GM21723 (cell line): ENCODE data around the gene ACYP2.
"Not testable (repeated sequence)": the region's sequence is repeated elsewhere in the genome, so short reads cannot be mapped to it uniquely, and the experiment has no call there.

ENCODE experiments used
- ATAC-seq: cut with Tn5 transposase; IDR thresholded peaks from one replicate; pipeline ENCODE4 v1.9.1; 2021; ENCODE audit warnings: mild to moderate bottlenecking, moderate library complexity; ENCODE audit not compliant: unreplicated experiment

The ACYP2 gene

DNA sequence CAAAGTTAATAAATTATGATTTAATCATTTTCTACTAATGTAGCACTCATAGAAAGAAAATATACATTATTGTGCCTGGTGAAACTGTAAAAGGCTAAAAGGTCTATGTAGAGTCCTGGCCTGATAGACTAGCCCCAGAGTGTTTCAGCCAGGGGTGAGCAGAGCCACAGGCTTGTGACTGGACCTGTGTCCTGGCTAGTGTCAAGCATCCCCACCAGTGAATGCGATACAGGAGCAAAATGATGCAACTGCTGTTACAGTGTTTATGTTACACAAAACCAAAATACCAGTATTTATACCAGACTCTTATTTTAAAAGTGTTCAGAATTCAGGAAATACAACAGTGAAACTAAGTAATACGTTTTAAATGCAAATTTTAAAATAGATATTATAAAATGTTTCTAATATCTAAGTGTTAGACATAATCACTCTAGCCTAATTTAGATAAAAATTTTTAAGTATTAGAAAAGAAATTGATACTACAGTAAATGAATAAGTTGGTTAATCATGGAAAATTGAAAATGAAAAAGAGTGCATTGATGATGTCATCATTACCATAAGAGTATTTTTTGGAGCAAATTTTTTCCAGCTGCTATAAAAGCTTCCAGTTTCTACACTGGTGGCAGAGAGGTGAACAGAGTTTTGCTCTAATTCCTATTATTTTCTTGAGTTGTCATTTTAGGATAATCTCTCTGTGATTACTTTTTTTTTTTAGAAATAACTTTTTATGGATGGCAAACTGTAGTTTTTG lies 146.8 kb downstream of the ACYP2 start:
- ATAC-seq = no peak

DNA sequence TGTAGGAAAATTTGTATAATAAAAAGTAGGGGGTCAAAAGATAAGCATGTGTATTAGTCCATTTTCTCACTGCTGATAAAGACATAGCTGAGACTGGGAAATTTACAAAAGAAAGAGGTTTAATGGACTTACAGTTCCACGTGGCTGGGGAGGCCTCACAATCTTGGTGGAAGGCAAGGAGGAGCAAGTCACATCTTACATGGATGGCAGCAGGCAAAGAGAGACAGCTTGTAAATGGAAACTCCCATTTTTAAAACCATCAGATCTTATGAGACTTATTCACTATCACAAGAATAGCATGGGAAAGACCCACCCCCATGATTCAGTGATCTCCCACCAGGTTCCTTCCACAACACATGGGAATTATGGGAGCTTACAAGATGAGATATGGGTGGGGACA lies 149.7 kb downstream of the ACYP2 start:
- not testable (repeated sequence) for ATAC-seq

DNA sequence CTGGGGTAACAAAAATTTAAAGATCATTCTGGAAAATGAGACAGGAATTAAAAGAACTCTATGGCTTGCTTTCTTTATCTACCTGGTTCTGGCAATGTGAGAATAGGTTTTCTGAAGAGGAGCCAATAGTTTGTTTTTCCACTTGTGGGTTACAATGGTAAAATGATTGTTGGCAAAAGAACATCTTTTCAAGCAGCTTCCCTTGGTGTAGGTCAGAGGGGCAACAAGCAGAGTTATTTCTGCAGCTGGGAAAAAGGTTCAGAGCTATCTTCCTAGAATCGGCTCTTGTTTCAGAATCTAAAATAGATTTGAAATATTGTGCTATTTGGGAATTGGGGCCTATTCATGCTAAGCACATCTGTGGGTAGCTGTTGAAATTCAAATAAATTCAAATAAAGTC lies 152.2 kb downstream of the ACYP2 start:
- no peak for ATAC-seq

DNA sequence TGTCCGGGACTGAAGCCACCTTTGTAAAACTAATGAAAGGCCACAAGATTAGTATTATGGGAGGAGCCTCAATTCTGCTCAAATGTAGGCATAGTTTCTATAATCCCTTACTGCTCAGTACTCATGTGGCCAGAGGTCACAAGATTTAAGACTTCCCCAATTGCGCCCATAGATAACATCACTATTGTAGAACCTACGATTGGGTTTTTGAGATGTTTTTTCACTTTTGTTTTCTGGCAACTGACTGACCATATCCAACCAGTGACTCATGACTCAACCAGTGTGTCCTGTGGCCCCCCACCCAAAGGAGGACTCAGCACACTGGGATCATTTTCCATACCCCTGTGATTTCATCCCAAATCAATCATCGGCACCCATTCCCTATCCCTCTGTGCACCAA lies 155.8 kb downstream of the ACYP2 start:
- no peak for ATAC-seq

DNA sequence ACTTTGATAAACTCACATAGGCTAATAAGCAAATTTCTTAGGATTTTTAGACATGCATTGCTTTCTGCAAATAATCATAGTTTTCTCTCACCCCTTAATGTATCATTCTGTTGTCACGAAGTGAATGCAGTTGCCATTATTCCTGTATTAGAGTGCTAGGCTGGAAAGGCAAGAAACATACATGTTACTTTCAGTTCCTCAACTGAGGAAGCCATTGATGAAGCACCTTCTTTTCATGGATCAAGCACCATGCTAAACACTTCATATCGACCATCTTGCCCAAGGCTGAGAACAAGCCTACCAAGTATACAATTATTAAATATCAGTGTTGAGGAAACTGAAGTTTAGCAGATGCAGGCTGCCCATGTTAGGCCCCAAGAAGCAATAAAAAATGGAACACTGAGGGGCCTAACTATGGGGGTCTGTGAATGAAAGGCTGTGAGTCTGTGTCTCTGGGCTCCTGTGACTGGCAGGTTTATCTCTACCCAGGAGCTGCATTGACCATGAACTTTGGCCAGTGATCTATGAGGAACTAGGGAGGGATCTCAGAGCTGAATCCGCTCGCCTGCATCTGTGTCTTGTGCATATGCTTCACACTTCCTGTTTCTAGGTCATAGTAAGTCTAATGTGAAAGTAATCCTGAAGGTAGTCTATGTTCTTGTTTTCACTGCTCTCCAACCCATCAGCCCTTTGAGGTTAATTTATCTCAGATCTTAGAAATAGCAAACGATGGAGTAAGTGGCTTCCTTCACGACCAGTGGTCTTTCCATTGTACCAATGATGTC lies 156.6 kb downstream of the ACYP2 start:
- peak; percentile 98 for ATAC-seq

DNA sequence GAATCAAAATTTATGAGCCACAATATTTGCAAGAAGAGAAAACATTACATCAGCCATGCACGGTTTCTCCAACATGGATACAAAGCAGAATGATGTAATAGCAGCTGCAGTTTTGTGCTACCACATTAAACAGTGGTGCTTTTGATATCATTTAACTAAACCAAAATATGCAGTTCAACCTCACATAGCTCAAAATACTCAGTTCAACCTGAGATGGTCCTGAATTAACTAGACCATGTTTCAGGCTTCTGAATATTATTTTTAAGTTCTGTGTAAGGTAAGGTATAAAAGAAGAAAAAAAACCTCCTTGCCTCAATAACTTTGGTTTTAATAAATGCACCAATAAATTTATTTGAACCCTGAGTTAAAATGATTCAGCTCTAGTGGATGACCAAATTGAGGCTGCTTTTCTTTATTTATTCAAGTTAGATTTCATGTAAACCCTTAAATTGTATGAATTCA lies 159.4 kb downstream of the ACYP2 start:
- ATAC-seq = no peak

DNA sequence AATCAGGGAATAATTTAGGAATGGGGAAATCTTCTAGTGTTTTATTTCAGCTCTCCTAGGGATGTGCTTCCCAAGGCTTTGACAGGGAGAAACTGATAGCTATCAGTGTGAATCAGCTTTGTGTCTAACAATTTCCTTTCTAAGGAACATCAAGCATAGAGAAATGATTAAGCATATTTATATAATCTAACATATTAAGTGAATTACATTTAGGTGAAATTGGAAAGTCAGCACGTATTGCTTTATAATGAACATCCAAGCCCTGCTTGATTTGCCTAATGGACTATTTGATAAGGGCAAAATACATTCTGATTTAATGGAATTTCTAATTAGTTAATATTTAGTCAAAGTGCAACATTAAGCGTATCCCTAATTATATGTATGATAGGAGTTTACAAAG lies 160.1 kb downstream of the ACYP2 start:
- ATAC-seq = no peak

DNA sequence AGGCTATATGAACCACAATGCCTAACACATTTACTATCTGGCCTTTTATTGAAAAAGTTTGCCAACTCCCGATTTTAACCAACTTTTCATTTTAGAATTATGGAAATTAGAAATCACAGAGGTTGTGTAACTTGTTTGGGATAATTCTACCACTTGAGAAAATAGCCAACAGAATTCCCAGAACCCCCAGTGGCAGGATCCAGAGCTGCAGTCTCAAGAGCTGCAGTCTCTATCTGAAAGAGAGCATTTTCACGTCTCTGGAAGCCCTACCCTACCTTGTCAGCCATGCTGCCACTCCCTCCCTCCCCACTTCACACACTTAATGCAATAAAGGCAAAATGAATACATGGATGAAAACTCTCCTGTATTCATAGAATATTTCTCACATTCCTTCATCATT lies 164.0 kb downstream of the ACYP2 start:
- ATAC-seq = no peak

DNA sequence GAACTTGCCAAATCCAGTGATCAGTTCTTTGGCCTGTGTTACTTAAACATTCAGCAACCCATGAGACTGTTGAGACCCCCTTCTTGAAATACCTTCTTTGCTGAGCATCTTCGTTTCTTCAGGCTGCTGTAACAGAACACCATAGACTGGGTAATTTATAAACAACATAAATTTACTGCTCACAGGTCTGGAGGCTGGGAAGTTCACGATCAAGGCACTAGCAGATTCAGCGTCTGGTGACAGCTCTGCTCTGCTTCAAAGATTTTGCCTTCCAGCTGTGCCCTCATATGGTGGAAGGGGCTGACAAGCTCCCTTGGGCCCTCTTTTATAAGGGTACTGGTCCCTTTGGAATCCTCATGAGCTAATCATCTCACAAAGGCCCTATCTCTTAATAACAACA lies 169.4 kb downstream of the ACYP2 start:
- no peak for ATAC-seq

DNA sequence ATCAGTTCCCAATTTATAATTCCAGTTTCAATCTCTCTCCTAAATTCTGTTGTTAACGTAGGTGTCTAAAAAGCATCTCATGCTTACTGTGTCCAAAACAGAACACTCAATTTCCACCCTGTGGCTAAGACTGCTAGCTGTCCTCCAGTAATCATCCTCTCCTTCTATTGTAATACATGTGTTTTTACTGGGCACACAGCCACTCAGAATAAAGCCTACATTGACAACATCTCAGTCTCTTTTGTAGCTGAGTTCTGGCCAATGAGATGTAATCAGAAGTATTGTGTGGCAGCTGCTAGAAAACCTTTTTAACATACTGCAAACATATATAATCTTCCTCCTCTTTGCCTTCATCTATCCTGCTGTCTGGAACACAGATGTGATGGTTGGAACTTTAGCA lies 170.0 kb downstream of the ACYP2 start:
- ATAC-seq = no peak

DNA sequence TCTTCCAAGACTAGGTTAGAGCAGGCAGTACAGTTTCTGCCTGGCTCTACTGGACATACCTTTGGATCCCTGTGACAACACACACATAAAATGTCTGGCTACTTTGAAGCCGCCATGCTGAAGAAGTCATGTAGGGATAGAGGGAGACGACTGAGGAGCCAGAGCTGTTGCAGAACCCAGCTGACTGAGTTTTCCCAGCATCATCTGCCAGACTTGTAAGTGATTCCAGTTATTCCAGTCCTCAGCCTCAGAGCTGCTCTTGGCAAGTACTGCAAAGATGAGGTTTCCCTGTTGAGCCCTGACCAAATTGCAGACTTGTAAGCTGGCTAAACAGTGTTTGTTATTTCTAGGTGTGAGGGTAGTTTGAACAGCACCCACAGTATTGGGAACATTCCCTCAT lies 172.1 kb downstream of the ACYP2 start:
- ATAC-seq = no peak

DNA sequence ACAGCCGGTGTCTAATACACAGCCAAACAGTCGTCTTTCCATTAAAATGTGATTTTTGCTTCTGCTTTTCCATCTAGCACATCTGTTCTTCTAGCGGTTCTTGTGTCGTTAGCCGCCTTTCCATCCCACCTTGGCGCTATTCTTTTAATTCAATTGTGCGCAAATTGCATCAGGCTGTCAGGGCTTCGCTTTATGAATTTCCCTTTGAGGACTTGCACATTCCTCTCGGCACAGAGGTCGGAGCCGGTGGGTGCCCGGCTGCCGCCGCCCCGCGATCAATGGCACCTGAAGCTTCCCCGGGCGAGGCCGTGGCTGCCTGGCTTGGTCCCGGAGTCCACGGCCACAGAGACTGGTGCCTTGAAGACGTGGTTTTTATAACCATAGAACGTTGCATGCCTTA lies 174.5 kb downstream of the ACYP2 start:
- ATAC-seq = no peak

DNA sequence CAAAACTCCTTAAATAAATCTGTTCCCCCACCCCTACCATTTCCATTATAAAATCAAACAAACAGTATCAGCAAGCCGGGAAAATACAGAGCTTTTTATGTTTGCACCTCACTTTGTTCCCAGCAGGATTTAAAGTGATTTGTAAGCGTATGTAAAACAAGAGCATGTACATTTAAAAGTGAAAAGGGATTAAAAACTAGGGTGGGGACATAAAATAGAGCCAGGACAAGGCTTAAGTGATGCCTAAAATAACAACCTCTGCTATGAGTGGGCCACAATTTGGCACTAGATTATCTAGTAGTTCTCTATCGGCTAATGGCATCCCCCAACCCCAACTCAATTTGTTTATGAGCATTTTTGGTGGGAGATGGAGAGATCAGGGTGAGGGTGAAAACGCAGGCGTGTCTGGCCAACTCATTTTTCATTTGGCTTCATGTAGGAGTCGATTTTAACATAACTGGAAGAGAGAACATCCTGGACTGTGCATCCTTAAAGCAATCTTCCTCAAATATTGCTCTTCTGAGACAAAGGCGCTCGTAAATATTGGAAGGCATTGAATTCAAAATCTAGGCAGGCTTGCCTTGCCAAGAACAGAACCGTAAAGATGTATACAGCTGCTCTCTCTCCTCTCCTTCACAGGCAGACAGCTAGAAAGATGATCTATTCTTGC lies 175.1 kb downstream of the ACYP2 start:
- ATAC-seq = no peak

DNA sequence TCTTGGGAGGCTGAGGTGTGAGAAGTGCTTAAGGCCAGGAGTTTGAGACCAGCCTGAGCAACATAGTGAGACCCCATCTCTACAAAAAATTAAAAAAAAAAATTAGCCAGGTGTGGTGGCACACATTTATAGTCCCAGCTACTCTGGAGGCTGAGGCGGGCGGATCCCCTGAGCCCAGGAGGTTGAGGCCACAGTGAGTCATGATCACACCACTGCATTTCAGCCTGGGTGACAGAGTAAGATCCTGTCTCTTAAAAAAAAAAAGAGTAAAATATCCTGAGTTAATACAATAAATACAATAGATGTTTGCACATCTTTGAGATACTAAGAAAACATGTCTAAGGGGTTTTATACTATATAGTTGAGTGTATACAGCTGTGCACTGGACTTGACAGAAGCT lies 179.2 kb downstream of the ACYP2 start:
- not testable (repeated sequence) for ATAC-seq

DNA sequence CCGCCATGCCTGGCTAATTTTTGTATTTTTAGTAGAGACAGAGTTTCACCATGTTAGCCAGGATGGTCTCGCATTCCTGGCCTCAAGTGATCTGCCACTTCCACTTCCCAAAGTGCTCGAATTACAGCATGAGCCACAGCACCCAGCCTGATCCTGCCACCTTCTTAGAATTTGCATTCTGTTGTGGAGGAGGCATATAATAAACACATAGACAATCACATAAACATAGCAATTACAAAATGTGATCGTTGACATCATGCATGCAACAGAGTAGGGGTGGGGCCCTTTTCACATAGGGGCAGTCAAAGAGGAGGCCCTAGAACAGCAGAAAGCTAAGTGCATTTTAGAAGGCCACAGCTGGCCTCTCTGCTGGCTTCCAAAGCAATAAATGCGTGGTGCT lies 180.5 kb downstream of the ACYP2 start:
- ATAC-seq = no peak

DNA sequence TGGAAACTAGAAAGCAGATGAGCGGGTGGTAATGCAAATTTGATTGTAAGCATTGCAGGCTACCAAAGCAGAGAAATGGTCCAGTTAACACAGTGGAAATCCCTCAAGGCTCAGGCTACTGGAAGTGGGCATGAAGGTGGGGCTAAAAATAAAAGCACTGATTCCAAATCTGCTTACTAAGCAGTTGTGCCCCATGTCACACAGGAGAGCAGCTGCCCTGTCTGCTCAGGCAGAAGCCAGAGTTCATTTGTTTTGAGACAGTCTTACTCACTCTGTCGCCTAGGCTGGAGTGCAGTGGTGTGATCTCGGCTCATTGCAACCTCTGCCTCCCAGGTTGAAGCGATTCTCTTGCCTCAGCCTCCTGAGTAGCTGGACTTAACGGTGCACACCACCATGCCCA lies 183.1 kb downstream of the ACYP2 start:
- ATAC-seq = no peak

DNA sequence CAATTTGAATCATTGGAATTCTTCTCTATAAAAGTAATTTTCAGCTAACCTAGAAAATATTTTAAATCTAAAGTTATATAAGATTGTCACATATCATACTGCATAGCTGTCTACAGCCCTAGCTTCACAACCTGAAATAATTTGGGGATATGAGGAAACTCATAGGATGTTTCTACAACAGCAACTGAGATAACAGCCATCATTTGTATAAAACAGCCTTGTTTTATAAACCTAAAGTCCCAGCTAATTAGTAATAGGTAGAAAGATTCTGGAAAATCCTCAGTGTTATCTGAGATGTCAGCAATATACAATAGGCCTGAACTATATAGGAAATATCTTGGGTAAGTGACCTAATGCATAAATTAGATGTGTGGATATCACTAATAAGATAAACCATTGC lies 188.2 kb downstream of the ACYP2 start:
- ATAC-seq = no peak

DNA sequence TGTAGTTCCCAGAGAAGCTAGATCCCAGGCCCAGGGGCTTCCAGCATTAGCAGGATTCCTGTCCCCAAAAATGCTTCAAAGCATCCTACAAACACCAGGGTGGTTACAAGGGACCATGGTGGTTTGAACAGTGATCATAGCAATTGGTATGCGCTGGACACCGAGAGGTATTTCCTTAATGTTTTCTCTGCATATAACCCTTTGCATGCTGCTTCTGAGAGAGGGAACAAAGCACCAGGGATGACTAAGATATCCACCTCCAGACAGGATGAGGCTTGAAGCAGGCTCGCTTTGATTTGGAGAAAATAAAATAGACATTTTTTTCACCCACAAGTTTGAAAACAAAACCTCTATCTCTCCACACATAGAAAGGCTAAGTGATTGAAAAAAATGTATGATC lies 191.1 kb downstream of the ACYP2 start:
- no peak for ATAC-seq

DNA sequence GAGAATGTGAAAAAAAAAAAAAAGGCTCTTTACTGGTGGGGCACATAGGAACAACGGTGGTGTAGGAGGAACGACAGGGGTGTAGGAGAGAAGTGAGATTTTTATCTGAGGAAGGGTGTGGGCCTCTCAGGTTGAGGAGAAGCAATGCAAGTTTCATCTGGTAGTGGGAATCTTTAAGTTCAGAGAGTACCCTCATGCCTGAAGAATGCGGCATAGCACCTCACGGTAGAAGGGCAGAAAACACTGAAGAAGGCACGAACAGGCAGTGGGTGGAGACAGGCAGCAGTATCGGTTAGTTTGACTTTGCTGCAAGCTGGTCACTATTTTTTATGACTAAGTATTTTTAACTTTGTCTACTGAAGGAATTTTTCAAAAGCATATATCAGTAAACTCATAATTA lies 192.8 kb downstream of the ACYP2 start:
- no peak for ATAC-seq

DNA sequence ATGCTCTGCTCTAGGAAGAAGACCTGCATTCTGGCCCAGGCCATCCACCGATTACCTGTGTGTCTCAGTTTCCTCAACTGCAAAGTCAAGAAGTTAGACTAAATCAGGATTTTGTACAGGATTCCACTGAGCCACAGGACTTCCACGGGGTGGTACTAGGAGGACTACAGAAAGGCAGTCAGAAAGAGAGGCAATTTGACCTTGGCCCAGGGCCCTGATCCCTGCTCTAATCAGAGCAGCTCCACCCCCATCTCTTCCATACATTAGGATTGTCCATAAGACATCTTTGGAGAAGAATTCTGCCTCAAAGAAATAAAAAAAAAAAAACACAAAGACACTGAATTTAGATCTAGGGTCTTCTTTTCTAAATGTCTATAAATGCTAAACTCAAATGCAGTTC lies 193.4 kb downstream of the ACYP2 start:
- no peak for ATAC-seq

DNA sequence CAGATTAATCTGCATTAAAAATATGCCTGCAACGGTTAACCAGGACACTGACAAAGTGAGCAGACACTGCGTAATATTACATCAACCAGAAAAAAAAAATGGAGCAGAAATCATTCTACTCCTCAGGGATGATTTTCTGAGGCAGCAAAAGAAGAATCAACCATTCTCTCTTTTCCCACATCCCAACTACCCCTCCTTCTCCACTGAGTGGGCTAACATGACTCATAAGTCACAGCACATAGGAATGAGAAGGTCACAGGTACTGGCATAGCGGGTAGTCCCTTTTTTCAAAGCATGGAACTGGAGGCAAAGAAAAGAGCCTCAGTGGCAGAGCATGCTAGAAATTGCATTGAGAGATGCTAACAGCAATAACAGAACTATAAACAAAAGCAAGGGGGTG lies 194.9 kb downstream of the ACYP2 start:
- ATAC-seq = no peak

DNA sequence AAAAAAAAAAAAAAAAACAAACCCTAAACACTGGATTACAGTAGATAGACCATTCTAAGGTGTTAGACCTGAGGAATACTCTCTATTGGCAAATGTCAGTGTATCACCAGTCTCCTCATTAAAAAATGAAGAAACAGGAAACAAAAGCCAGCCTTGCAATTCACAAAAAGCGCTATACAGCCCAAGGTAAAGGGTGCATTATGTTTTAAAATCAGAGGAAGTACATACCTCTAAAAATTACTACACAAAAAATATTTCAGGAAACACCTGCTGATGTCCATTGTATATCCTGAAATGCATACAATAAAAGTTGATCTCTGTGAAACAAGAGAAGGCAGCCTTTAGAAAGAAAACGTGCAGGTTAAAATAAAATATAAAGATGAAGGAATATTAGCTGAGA lies 195.5 kb downstream of the ACYP2 start:
- no peak for ATAC-seq
